HepG2 (cell line): Measurements from ENCODE around the gene CNIH4.

Source experiments
- CBX5 ChIP-seq: sonication (generic); formaldehyde crosslinking; IDR thresholded peaks from 2 replicates; pipeline ENCODE4 v1.4.0; 2020; ENCODE audit warnings: missing genetic modification reagents, borderline replicate concordance
- GABPA ChIP-seq, 2 experiments: IDR thresholded peaks; 2 replicates each; pipeline ENCODE4 v1.6.1; 2011 to 2016; ENCODE audit warnings: low read depth in 2 of 2, low read length in 1 of 2, missing biosample characterization in 1 of 2, missing genetic modification characterization in 1 of 2
- HDAC2 ChIP-seq: sonication (generic); formaldehyde crosslinking; IDR thresholded peaks from 2 replicates; pipeline ENCODE4 v1.4.0; 2020; ENCODE audit warnings: missing genetic modification reagents
- NR3C1 ChIP-seq: sonication (generic); formaldehyde crosslinking; IDR thresholded peaks from 2 replicates; pipeline ENCODE4 v1.4.0; 2020; ENCODE audit warnings: missing genetic modification reagents
- SRF ChIP-seq: IDR thresholded peaks from 2 replicates; pipeline ENCODE4 v1.6.1; 2011; ENCODE audit warnings: mild to moderate bottlenecking, low read depth, low read length, moderate library complexity
- YY1 ChIP-seq: IDR thresholded peaks from 2 replicates; pipeline ENCODE4 v1.6.1; 2011; ENCODE audit warnings: low read length, low read depth, moderate library complexity, mild to moderate bottlenecking; ENCODE audit not compliant: insufficient read depth, insufficient replicate concordance
- ZNF207 ChIP-seq: fragments of 450-650 bp; IDR thresholded peaks from 2 replicates; pipeline ENCODE4 v1.6.1; 2016; ENCODE audit warnings: antibody characterized with exemption, borderline replicate concordance
- TF ChIP-seq, protein P1 (sequence below): sonication (generic); formaldehyde crosslinking; IDR thresholded peaks from 2 replicates; pipeline ENCODE4 v1.5.0; 2020; ENCODE audit warnings: mild to moderate bottlenecking, missing genetic modification reagents
- TF ChIP-seq, protein P2 (sequence below): sonication (generic); formaldehyde crosslinking; IDR thresholded peaks from 2 replicates; pipeline ENCODE4 v1.5.0; 2020; ENCODE audit warnings: mild to moderate bottlenecking, missing genetic modification reagents, moderate library complexity

DNA sequence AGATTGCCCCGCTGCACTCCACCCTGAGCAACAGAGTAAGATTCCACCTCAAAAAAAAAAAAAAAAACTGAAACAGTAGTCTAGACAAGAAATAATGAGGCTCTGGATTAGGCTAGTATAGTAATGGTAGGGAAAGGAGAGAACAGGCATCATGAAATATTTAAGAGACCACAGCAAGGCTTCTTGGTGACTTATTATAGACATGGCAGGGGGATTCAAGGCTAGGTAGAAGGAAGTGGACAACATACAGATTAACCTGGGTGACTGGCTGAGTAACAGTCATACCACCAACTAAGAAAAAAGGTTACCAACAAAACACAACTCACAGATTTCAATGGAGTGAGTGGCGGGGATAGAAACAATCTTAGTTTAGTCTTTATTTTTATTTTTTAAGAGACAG is 35.0 kb upstream of the CNIH4 start:
- TF ChIP-seq CBX5 (CRISPR knock-in tag) (no peak), NR3C1 (CRISPR knock-in tag) (no peak), SRF (no peak), YY1 (no peak), GABPA (IDR thresholded peaks at IDR 0.05; ENCODE audit: low read depth, low read length) (no peak), GABPA (CRISPR knock-in tag; IDR thresholded peaks at IDR 0.05; ENCODE audit: low read depth) (no peak), HDAC2 (no peak), ZNF207 (no peak)
- TF ChIP-seq, protein P1, sequence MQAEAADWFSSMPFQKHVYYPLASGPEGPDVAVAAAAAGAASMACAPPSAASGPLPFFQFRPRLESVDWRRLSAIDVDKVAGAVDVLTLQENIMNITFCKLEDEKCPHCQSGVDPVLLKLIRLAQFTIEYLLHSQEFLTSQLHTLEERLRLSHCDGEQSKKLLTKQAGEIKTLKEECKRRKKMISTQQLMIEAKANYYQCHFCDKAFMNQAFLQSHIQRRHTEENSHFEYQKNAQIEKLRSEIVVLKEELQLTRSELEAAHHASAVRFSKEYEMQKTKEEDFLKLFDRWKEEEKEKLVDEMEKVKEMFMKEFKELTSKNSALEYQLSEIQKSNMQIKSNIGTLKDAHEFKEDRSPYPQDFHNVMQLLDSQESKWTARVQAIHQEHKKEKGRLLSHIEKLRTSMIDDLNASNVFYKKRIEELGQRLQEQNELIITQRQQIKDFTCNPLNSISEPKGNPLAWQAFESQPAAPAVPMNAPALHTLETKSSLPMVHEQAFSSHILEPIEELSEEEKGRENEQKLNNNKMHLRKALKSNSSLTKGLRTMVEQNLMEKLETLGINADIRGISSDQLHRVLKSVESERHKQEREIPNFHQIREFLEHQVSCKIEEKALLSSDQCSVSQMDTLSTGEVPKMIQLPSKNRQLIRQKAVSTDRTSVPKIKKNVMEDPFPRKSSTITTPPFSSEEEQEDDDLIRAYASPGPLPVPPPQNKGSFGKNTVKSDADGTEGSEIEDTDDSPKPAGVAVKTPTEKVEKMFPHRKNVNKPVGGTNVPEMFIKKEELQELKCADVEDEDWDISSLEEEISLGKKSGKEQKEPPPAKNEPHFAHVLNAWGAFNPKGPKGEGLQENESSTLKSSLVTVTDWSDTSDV = no peak
- TF ChIP-seq, protein P2, sequence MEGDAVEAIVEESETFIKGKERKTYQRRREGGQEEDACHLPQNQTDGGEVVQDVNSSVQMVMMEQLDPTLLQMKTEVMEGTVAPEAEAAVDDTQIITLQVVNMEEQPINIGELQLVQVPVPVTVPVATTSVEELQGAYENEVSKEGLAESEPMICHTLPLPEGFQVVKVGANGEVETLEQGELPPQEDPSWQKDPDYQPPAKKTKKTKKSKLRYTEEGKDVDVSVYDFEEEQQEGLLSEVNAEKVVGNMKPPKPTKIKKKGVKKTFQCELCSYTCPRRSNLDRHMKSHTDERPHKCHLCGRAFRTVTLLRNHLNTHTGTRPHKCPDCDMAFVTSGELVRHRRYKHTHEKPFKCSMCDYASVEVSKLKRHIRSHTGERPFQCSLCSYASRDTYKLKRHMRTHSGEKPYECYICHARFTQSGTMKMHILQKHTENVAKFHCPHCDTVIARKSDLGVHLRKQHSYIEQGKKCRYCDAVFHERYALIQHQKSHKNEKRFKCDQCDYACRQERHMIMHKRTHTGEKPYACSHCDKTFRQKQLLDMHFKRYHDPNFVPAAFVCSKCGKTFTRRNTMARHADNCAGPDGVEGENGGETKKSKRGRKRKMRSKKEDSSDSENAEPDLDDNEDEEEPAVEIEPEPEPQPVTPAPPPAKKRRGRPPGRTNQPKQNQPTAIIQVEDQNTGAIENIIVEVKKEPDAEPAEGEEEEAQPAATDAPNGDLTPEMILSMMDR (CRISPR knock-in tag) = no peak
